AG09309 (cell line): ENCODE measurements around the gene USP48.
"Not testable (repeated sequence)": the region's sequence is repeated elsewhere in the genome, so short reads cannot be mapped to it uniquely, and the experiment has no call there.

Experiments
- DNase-seq: peaks from one replicate; pipeline ENCODE4 v3.0.0-alpha.2; 2010; ENCODE audit warnings: low read depth
- H3K4me3 ChIP-seq: 2 replicates; pipeline ENCODE4 v1.5.1; 2011; ENCODE audit warnings: mild to moderate bottlenecking, low read depth, low read length, moderate library complexity; ENCODE audit not compliant: control insufficient read depth
- TF ChIP-seq, protein P1 (sequence below): IDR thresholded peaks from 2 replicates; pipeline ENCODE4 v1.5.1; 2011; ENCODE audit warnings: mild to moderate bottlenecking, low read depth, low read length, inconsistent platforms; ENCODE audit not compliant: insufficient read depth, control insufficient read depth; ENCODE audit errors: missing control alignments

The USP48 gene

DNA sequence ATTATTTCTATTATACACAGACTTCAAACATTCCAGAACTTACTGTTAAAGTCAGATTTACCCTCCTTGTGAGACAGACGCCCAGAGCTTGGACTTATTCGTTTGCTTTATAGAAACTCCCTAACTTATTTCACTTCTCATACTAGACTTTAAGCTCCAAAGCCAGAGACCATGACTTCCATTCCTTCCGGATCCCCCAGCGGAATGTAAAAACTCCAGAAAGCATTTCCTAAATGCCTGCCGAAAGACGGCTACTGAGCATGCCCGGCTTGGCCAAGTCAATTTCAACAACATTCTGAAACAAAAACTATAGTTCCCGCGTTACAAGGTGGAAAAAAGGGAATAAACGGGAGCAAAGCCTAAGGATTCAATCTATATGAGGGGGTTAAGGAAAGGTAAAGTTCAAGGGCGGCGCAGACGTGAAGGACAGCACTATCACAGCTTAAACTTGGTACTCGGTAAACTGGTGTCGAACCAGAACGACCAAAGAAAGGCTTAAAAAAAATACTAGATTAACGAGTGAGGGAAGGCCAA is 1.1 kb downstream of the USP48 start:
- DNase-seq, result no peak
- H3K4me3 ChIP-seq, result peak overlapping the region; percentile 98
- TF ChIP-seq, protein P1, sequence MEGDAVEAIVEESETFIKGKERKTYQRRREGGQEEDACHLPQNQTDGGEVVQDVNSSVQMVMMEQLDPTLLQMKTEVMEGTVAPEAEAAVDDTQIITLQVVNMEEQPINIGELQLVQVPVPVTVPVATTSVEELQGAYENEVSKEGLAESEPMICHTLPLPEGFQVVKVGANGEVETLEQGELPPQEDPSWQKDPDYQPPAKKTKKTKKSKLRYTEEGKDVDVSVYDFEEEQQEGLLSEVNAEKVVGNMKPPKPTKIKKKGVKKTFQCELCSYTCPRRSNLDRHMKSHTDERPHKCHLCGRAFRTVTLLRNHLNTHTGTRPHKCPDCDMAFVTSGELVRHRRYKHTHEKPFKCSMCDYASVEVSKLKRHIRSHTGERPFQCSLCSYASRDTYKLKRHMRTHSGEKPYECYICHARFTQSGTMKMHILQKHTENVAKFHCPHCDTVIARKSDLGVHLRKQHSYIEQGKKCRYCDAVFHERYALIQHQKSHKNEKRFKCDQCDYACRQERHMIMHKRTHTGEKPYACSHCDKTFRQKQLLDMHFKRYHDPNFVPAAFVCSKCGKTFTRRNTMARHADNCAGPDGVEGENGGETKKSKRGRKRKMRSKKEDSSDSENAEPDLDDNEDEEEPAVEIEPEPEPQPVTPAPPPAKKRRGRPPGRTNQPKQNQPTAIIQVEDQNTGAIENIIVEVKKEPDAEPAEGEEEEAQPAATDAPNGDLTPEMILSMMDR, result no peak

DNA sequence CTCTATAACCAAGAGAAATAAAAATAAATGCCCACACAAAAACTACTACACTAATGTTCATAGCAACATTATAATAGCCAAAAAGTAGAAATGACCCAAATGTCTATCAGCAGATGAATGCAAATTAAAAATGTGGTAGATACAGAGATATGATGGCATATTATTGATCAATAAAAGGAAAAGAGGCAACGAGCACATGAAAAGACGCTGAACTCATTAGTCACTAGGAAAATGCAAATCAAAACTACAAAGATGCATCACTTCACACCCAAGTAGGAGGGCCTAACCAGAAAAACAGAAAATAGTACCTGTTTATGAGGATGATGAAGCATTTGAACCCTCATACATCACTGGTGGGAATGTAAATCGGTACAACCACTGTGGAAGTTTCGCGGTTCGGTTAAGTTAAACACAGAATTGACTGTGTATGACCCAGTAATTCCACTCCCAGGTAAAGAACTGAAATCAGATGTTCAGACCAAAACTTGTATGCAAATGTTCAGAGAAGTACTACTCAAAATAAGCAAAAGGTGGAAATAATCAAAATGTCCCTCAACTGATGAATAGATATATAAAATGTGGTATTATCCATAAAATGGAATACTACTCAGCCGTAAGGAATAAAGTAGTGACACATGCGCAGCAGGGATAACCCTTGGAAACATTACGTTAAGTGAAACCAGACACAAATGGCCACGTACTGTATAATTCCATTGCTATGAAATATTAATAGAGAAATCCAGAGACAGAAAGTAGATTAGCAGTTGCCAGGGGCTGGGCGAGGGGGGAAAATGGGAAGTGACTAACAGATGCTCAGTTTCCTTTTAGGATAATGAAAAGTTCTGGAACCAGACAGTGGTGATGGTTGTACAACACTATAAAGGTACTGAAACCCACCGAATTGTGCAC is 3.1 kb downstream of the USP48 start:
- DNase-seq, result no peak
- TF ChIP-seq, protein P1, result no peak
- H3K4me3 ChIP-seq, result no peak overlapping the region

DNA sequence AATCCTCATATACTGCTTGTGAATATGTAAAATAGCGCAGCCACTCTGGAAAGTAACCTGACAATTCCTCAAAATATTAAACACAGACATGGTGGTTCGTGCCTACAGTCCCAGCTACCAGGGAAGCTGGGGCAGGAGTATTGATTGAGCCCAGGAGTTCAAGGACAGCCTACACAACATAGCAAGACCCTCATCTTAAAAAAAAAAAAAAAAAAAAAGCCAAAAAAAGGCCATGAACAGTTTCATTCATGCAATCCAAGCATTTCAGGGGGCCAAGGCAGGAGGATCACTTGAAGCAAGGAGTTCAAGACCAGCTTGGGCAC is 4.6 kb downstream of the USP48 start:
- H3K4me3 ChIP-seq, result no peak overlapping the region
- DNase-seq, result no peak
- TF ChIP-seq, protein P1, result no peak

DNA sequence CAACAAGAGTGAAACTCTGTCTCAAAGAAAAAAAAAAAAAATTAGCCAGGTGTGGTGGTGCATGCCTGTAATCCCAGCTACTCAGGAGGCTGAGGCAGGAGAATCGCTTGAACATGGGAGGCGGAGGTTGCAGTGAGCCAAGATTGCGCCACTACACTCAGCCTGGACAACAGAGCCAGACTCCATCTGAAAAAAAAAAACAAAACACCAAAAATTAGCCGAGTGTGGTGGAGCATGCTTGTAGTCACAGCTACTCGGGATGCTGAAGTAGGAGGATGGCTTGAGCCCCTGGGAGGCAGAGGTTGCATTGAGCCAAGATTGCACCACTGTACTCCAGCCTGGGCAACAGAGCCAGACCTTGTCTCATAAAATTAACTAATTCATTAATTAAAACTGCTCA is 6.0 kb downstream of the USP48 start:
- H3K4me3 ChIP-seq, DNase-seq: not testable (repeated sequence)

DNA sequence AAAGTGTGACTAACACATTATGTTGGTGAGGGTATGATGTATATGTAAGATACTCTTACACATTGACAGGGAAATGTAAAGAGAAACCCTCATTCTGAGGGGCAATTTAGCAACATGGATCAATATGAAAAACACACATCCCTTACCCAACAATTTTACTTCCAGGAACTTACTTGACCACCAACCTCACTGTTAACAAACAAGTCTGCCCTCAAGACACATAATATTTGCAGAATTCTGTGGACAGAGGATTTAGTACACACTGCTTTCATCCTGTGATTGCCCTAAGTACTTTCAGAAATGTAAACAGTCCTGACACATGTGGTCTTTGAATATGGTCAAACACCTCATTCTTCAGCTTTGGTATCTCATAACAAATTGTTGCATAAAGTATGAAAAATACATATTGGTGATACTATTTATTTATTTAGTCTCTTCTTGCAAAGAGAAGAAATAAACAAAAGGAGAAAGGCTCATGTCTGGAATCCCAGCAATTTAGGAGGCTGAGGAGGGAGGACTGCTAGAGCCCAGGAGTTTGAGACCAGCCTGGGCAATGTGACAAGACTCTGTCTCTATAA is 6.9 kb downstream of the USP48 start:
- TF ChIP-seq, protein P1, result no peak
- no peak for DNase-seq
- H3K4me3 ChIP-seq, result no peak overlapping the region

DNA sequence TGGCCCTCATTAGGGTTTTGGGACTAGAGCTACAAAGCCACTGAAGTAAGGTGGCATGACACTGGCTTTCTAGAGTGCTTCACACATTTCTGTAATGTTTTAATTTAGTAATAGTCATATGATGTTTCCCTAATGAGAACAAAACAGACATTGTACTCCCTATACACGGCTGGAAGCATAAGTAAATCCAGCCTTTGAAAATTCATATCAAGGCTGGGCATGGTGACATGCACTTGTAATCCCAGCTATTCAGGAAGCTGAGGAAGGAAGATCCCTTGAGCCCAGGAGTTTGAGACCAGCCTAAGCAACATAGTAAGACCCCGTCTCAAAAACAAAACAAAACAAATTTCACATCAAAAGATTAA is 7.4 kb downstream of the USP48 start:
- DNase-seq, result no peak
- TF ChIP-seq, protein P1, result no peak
- H3K4me3 ChIP-seq, result no peak overlapping the region

DNA sequence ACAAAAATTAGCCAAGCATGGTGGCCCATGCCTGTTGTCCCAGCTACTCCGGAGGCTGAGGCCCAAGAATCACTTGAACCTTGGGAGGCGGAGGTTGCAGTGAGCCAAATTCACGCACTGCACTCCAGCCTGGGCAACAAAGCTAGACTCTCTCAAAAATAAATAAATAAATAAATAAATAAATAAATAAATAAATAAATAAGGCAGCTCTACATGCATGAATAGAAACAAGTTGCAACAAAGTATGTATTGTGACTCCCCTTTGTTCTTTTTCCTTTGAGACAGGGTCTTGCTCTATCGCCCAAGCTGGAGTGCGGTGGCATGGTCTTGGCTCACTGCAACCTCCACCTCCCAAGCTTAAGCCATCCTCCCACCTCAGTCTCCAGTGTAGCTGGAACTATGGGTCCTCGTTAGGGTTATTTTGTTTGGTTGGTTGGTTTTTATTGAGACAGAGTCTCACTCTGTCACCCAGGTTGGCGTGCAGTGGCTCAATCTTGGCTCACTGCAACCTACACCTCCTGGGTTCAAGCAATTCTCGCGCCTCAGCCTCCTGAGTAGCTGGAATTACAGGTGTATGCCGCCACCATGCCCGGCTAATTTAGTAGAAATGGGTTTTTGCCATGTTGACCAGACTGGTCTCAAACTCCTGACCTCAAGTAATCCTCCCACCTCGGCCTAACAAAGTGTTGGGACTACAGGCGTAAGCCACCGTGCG is 8.0 kb downstream of the USP48 start:
- no peak overlapping the region for H3K4me3 ChIP-seq
- DNase-seq, result no peak
- TF ChIP-seq, protein P1, result no peak
